HUES6 (cell line): Measurements from ENCODE around the gene EED.

Source experiments
- H3K27ac ChIP-seq: 2 replicates; pipeline ENCODE4 v1.7.0; 2013; ENCODE audit warnings: low read depth, mild to moderate bottlenecking, low read length, inconsistent platforms
- H3K27me3 ChIP-seq: 2 replicates; pipeline ENCODE4 v1.6.1; 2013; ENCODE audit warnings: low read length; ENCODE audit not compliant: control insufficient read depth, insufficient read depth
- H3K36me3 ChIP-seq: 2 replicates; pipeline ENCODE4 v1.6.1; 2013; ENCODE audit warnings: low read length; ENCODE audit not compliant: control insufficient read depth, insufficient read depth
- H3K4me1 ChIP-seq: 2 replicates; pipeline ENCODE4 v1.6.1; 2013; ENCODE audit warnings: low read length; ENCODE audit not compliant: control insufficient read depth, insufficient read depth
- H3K4me3 ChIP-seq: 2 replicates; pipeline ENCODE4 v1.5.1; 2013; ENCODE audit warnings: low read depth, low read length
- H3K9ac ChIP-seq: one replicate; pipeline ENCODE4 v1.6.1; 2013; ENCODE audit warnings: mild to moderate bottlenecking, low read length
- H3K9me3 ChIP-seq: 2 replicates; pipeline ENCODE4 v1.6.1; 2013; ENCODE audit warnings: low read depth, low read length; ENCODE audit not compliant: control insufficient read depth, insufficient read depth

EED gene

DNA sequence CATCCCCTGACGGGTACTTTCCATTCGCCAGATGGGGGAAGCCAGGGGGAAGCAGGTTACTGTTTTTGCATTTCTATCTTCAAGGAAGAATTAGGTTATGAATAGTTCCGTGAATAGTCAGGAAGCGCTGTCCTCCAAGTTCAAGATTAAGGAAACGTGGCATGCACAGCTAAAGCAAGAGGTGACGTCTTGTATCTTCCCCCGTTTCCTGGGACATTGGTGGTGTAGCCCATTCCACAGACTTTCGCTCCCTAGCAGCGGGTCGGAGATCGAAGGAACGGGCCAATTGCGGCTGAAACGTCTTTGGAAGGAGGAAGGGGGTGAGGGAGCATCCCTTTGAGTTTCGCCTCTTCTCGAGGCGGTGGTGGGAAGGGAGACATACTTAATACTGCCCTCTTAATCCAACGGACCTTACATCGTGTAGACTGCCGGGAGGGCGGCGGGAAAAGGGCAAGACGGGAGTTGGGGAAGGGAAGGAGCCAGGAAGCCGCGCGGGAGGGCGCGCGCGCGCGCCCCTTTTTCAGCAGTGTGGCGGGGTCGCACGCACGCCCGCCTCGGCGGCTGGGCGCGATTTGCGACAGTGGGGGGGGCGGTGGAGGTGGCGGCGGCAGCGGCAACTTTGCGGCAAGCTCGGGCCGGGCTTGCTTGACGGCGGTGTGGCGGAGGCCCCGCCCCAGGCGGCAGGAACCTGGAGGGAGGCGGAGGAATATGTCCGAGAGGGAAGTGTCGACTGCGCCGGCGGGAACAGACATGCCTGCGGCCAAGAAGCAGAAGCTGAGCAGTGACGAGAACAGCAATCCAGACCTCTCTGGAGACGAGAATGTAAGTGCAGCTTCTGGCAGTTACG lies at the start of gene EED:
TSS of gene EED (plus strand) at position 232 of the 847 bp plus-strand sequence. CDS start at position 709, 477 bp downstream.
- Histone ChIP-seq H3K9me3 (no peaks in the 10 kb centered on the region), H3K4me1 (peaks cover 28% of the 10 kb centered on the region), H3K4me3 (peak within 1 kb of the TSS; percentile 98), H3K36me3 (no peaks in the 10 kb centered on the region), H3K27ac (peak within 1 kb of the TSS; percentile 96), H3K27me3 (no peaks in the 10 kb centered on the region), H3K9ac (peak within 1 kb of the TSS; percentile 98)

GRCh38 chr11:86194998-86195397 lies 49.6 kb upstream of the EED start:
- Histone ChIP-seq H3K27me3 (no peaks in the 10 kb centered on the region), H3K9ac (no peak overlapping the region), H3K4me1 (peaks cover 10% of the 10 kb centered on the region)

GRCh38 chr11:86196085-86196696 lies 48.4 kb upstream of the EED start:
- Histone ChIP-seq H3K27me3 (no peaks in the 10 kb centered on the region), H3K9ac (no peak overlapping the region), H3K4me3 (no peak overlapping the region), H3K36me3 (no peaks in the 10 kb centered on the region), H3K4me1 (peaks cover 10% of the 10 kb centered on the region), H3K9me3 (no peaks in the 10 kb centered on the region), H3K27ac (no peak overlapping the region)

More at GRCh38 chr11:86194998-86195397, 49.6 kb upstream of the EED start:
- H3K9me3 ChIP-seq: no peaks in the 10 kb centered on the region
- H3K27ac ChIP-seq: no peak overlapping the region
- no peaks in the 10 kb centered on the region for H3K36me3 ChIP-seq
- H3K4me3 ChIP-seq: no peak overlapping the region

DNA sequence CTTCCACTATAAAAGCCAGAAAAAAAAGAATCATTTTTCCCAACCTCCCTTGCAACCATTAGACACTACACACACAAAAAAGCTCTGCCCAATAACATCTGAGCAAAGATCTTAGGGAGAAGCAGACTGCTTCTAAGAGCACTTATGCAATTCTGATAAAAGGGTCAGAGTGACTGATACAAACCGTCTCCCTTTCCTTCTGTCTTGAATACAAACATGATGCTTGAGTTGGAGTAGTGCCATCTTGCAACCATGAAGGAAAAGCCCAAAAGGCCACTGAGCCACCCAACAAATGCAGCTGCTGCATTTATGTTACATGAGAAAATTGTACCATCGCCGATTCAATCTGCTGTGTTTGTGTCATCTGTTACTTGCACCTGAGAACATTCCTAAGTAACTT lies 47.6 kb upstream of the EED start:
- no peak overlapping the region for H3K27ac ChIP-seq

DNA sequence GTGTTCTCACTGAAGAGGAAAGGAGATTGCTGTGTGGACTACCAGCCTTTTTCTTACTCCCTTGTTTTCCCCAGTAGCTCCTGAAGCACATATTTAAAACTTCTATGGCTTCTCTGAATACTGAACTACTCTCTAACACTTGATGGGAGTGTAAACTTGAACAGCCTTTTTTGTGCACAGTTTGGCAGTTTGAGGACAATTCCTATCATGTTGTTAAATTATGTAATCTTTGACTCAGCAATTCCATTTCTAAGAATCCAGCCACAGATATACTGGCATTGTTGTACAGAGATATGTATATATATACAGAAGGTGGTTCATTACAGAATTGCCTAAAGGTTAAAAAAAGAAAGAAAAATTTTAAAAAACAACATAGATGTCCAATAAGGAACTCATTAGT lies 47.1 kb upstream of the EED start:
- no peak overlapping the region for H3K9ac ChIP-seq
- H3K36me3 ChIP-seq: no peaks in the 10 kb centered on the region
- H3K27me3 ChIP-seq: peaks cover 11% of the 10 kb centered on the region
- H3K4me1 ChIP-seq: peaks cover 10% of the 10 kb centered on the region
- H3K9me3 ChIP-seq: no peaks in the 10 kb centered on the region
- no peak overlapping the region for H3K27ac ChIP-seq
- H3K4me3 ChIP-seq: no peak overlapping the region

More for the DNA sequence above, 47.6 kb upstream of the EED start:
- peaks cover 6% of the 10 kb centered on the region; the same call in 1 of the 2 replicates for H3K27me3 ChIP-seq
- H3K9me3 ChIP-seq: no peaks in the 10 kb centered on the region
- peaks cover 10% of the 10 kb centered on the region for H3K4me1 ChIP-seq
- no peak overlapping the region for H3K4me3 ChIP-seq
- no peaks in the 10 kb centered on the region for H3K36me3 ChIP-seq
- no peak overlapping the region for H3K9ac ChIP-seq

DNA sequence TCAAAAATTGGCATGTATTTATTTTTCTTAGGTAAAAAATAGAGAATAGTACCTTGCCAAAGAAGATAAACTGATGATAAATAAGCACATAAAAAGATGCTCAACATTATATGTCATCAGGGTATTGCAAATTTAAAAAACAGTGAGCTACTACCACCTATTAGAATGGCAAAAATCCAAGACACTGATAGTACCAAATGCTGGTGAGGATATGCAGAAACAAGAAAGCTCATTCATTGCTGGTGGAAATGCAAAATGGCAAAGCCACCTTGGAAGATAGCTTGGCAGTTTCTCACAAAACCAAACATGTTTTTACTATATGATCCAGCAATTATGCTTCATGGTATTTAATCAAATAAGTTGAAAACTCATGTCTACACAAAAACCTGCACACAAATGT lies 46.4 kb upstream of the EED start:
- no peak overlapping the region for H3K4me3 ChIP-seq
- peaks cover 7% of the 10 kb centered on the region for H3K4me1 ChIP-seq
- H3K27ac ChIP-seq: no peak overlapping the region
- H3K36me3 ChIP-seq: no peaks in the 10 kb centered on the region
- no peak overlapping the region for H3K9ac ChIP-seq
- no peaks in the 10 kb centered on the region for H3K9me3 ChIP-seq
- H3K27me3 ChIP-seq: peaks cover 15% of the 10 kb centered on the region

DNA sequence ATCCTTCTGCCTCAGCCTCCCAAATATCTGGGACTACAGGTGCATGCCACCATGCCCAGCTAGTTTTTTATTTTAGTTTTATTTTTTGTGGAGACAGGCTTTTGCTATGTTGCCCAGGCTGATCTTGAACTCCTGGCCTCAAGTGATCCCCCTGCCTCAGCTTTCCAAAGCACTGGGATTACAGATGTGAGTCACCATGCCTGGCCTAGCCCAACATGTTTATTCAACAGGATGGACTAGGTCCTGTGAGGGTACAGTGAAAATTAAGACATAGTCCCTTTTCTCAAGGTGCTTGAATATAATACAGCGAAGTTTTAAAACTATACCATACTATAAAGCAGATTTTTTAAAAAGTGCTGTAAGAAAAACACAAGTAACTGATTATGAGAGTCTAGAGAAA lies 45.2 kb upstream of the EED start:
- H3K9ac ChIP-seq: no peak overlapping the region
- H3K4me1 ChIP-seq: no peaks in the 10 kb centered on the region
- no peak overlapping the region for H3K27ac ChIP-seq
- no peaks in the 10 kb centered on the region for H3K9me3 ChIP-seq
- H3K4me3 ChIP-seq: no peak overlapping the region
- peaks cover 15% of the 10 kb centered on the region for H3K27me3 ChIP-seq
- H3K36me3 ChIP-seq: no peaks in the 10 kb centered on the region

DNA sequence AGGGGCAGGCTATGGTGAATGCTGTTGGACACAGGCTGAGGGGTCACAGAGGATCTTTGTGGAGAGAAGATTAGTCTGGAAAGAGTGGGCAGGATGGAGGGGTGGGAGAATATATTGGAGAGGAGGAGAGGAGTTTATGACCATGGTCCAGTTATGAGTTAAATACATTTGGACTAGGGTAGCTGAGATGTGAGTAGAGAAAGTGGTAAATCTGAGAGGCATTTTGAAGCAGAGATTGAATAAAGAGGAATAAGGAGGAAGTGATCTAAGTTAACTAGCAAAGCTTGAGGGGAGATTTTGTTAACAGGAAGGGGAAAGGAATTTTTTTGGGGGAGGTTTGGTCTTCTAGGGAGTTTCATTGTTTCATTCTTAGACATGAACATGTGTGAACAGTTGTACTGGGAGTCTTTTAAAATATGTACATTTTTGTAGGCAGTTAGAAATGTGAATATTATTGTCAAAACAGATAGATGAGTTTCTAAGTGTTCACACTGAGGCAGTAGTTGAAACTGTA lies 43.1 kb upstream of the EED start:
- Histone ChIP-seq H3K9ac (no peak overlapping the region), H3K4me3 (no peak overlapping the region), H3K4me1 (no peaks in the 10 kb centered on the region), H3K27me3 (peaks cover 15% of the 10 kb centered on the region), H3K9me3 (no peaks in the 10 kb centered on the region), H3K27ac (no peak overlapping the region), H3K36me3 (no peaks in the 10 kb centered on the region)

DNA sequence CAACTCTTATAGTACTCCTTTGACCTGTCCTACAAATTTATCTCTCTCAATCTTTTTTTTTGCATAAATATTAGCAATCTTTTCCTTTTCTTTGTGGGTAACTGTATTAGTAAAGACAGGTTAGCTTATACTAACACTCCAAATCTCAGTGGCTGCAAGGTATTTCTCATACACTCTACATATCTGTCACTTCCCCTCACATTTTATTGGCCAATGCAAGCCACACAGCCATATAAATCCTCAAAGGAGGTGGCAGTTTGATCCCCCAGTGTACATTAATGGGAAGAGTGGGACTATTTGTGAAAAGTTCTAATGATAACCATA lies 42.6 kb upstream of the EED start:
- H3K27ac ChIP-seq: no peak overlapping the region

DNA sequence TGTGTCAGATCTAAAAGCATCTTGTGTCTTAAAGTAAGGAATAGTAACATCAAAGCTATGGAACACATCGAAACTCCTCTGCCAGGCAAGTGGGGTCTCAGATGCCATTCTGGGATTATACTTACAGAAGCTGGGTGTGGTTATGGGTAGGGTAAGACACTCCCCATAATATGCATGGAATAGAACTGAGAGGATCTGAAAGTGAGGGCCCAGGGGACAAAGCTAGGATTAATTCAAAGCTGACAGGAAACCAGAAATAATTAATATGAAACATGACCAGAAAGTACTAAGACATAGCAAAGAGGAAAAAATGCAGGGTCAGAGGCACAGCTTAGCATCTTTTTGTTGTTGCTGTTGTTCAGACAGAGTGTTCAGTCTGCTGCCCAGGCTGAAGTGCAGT lies 40.2 kb upstream of the EED start:
- no peaks in the 10 kb centered on the region for H3K36me3 ChIP-seq
- no peak overlapping the region for H3K27ac ChIP-seq
- H3K4me3 ChIP-seq: no peak overlapping the region
- H3K9ac ChIP-seq: no peak overlapping the region
- no peaks in the 10 kb centered on the region for H3K9me3 ChIP-seq
- H3K27me3 ChIP-seq: peaks cover 15% of the 10 kb centered on the region
- H3K4me1 ChIP-seq: no peaks in the 10 kb centered on the region

More for the DNA sequence above, 42.6 kb upstream of the EED start:
- H3K27me3 ChIP-seq: peaks cover 15% of the 10 kb centered on the region
- peak overlapping the region; percentile 47 for H3K4me3 ChIP-seq
- no peaks in the 10 kb centered on the region for H3K4me1 ChIP-seq
- no peaks in the 10 kb centered on the region for H3K9me3 ChIP-seq
- no peak overlapping the region for H3K9ac ChIP-seq
- no peaks in the 10 kb centered on the region for H3K36me3 ChIP-seq
